Measurements from ENCODE around the gene MKRN2. TPM values are rescaled to one million over a fixed set of nuclear protein-coding genes. Genes with fewer than 3 reads are reported as not detected.
"Not testable (repeated sequence)": the region's sequence is repeated elsewhere in the genome, so short reads cannot be mapped to it uniquely, and the experiment has no call there.

MKRN2 gene
- polyA plus RNA-seq, 10 donors = 25.9 to 31.6 (median 29.4) TPM

GRCh38 chr3:12585970-12586369, 29.1 kb downstream of the MKRN2 start:
- DNase-seq = no peak

GRCh38 chr3:12586403-12586802, 29.5 kb downstream of the MKRN2 start:
- no peak for DNase-seq

- DNase-seq = peak in 1 of 3 donors; percentile 22
These were observed 31.4 kb downstream of the MKRN2 start for GRCh38 chr3:12588039-12589009.

- DNase-seq = no peak
These were observed 33.2 kb downstream of the MKRN2 start for GRCh38 chr3:12590096-12590495.

GRCh38 chr3:12591456-12591855, 34.6 kb downstream of the MKRN2 start:
- no peak for DNase-seq

GRCh38 chr3:12591997-12592715, 35.3 kb downstream of the MKRN2 start:
- no peak for DNase-seq

GRCh38 chr3:12593473-12593872, 36.6 kb downstream of the MKRN2 start:
- DNase-seq = no peak

GRCh38 chr3:12598890-12599289, 42.0 kb downstream of the MKRN2 start:
- DNase-seq = no peak

GRCh38 chr3:12601072-12601471, 44.2 kb downstream of the MKRN2 start:
- no peak for DNase-seq

- no peak for DNase-seq
These were observed 47.1 kb downstream of the MKRN2 start for GRCh38 chr3:12603969-12604368.

GRCh38 chr3:12608376-12608775, 51.5 kb downstream of the MKRN2 start:
- no peak for DNase-seq

- DNase-seq = peak in 1 of 3 donors; percentile 8
These were observed 54.2 kb downstream of the MKRN2 start for GRCh38 chr3:12611117-12611516.

GRCh38 chr3:12612514-12613226, 55.8 kb downstream of the MKRN2 start:
- DNase-seq = no peak

GRCh38 chr3:12613250-12613649, 56.4 kb downstream of the MKRN2 start:
- DNase-seq = no peak

GRCh38 chr3:12615266-12615665, 58.4 kb downstream of the MKRN2 start:
- DNase-seq = no peak

- no peak for DNase-seq
These were observed 61.5 kb downstream of the MKRN2 start for GRCh38 chr3:12618426-12618825.

- DNase-seq = no peak
These were observed 63.4 kb downstream of the MKRN2 start for GRCh38 chr3:12620305-12620704.

GRCh38 chr3:12620729-12621128, 63.8 kb downstream of the MKRN2 start:
- DNase-seq = no peak

GRCh38 chr3:12622335-12622734, 65.4 kb downstream of the MKRN2 start:
- no peak for DNase-seq

GRCh38 chr3:12624056-12624455, 67.2 kb downstream of the MKRN2 start:
- DNase-seq = no peak

- not testable (repeated sequence) for DNase-seq
These were observed 68.1 kb downstream of the MKRN2 start for GRCh38 chr3:12624964-12625363.

GRCh38 chr3:12627370-12627769, 70.5 kb downstream of the MKRN2 start:
- no peak for DNase-seq

Data from muscle of back (tissue), 11 donors.